Neutrophil (primary cell): ENCODE measurements around the gene ADORA3.
A peak's percentile ranks its signal among the peaks of the same experiment; 100 is the strongest.

ENCODE experiments used
- H3K27ac ChIP-seq: fragments of 200-600 bp; sonication (generic); 2 replicates; pipeline ENCODE4 v1.5.1; 2016; ENCODE audit warnings: mild to moderate bottlenecking, moderate library complexity
- H3K27me3 ChIP-seq: fragments of 200-600 bp; sonication (generic); 2 replicates; pipeline ENCODE4 v1.6.0; 2016; ENCODE audit warnings: mild to moderate bottlenecking
- H3K36me3 ChIP-seq: fragments of 200-600 bp; sonication (generic); 2 replicates; pipeline ENCODE4 v1.5.1; 2017
- H3K4me1 ChIP-seq, 2 experiments: fragments of 200-600 bp in 1 of 2; sonication (generic) in 1 of 2; 1 replicate in 1 of 2; 2 replicates in 1 of 2; pipeline versions ENCODE4 v1.5.1 to v1.6.1; 2013 to 2016; ENCODE audit warnings: low read depth in 1 of 2, low read length in 1 of 2, mild to moderate bottlenecking in 1 of 2, moderate library complexity in 1 of 2; ENCODE audit not compliant: control insufficient read depth in 1 of 2, insufficient read depth in 1 of 2
- H3K4me3 ChIP-seq, 2 experiments: fragments of 200-600 bp in 1 of 2; sonication (generic) in 1 of 2; 1 replicate in 1 of 2; 2 replicates in 1 of 2; pipeline ENCODE4 v1.5.1; 2013 to 2016; ENCODE audit warnings: low read depth in 1 of 2, low read length in 1 of 2, mild to moderate bottlenecking in 1 of 2, moderate library complexity in 1 of 2
- H3K9me3 ChIP-seq: fragments of 200-600 bp; sonication (generic); 2 replicates; pipeline ENCODE4 v1.5.1; 2016
- TF ChIP-seq, protein P1 (sequence below): fragments of 200-600 bp; sonication (generic); IDR thresholded peaks from 2 replicates; pipeline ENCODE4 v1.5.1; 2016; ENCODE audit warnings: antibody characterized with exemption

Gene ADORA3

GRCh38 chr1:111517469-111518225 lies 14.2 kb upstream of the ADORA3 start:
- Histone ChIP-seq H3K4me1 (peaks cover 21% of the 10 kb centered on the region in 2 experiments), H3K9me3 (no peaks in the 10 kb centered on the region), H3K4me3 (no peak overlapping the region), H3K27me3 (no peaks in the 10 kb centered on the region), H3K27ac (no peak overlapping the region), H3K36me3 (no peaks in the 10 kb centered on the region)
- TF ChIP-seq, protein P1, sequence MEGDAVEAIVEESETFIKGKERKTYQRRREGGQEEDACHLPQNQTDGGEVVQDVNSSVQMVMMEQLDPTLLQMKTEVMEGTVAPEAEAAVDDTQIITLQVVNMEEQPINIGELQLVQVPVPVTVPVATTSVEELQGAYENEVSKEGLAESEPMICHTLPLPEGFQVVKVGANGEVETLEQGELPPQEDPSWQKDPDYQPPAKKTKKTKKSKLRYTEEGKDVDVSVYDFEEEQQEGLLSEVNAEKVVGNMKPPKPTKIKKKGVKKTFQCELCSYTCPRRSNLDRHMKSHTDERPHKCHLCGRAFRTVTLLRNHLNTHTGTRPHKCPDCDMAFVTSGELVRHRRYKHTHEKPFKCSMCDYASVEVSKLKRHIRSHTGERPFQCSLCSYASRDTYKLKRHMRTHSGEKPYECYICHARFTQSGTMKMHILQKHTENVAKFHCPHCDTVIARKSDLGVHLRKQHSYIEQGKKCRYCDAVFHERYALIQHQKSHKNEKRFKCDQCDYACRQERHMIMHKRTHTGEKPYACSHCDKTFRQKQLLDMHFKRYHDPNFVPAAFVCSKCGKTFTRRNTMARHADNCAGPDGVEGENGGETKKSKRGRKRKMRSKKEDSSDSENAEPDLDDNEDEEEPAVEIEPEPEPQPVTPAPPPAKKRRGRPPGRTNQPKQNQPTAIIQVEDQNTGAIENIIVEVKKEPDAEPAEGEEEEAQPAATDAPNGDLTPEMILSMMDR = no peak

DNA sequence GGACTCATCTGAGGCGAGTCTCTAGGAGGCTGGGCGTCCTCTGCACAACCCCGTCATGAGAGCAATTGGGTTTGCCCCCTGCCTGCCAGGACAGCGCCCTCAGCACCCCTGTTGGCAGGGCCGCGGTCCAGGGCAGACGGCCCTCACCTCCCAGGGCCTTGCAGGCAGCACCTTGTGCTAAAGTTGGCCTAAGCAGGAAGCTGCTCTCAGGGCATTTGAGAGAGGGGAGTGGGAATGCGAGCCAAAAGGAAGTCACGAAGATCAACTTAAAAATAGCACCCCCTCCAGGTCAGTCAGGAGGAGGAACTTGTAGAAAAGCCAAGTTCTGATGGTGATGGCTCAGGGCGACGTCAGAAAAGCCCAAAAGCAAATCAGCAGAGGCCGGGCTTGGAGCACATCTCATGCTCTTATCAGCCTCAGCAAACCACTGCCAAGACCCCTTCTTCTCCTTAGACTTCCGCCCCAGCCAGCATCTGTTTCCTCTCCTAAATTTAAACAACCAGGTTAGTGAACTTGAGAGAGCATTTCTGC lies 12.6 kb upstream of the ADORA3 start:
- peaks cover 21% of the 10 kb centered on the region in 2 experiments for H3K4me1 ChIP-seq
- no peaks in the 10 kb centered on the region for H3K36me3 ChIP-seq
- H3K9me3 ChIP-seq = no peaks in the 10 kb centered on the region
- H3K4me3 ChIP-seq = peak overlapping the region; percentile 70 to 86
- TF ChIP-seq, protein P1 = peak; percentile 69
- peak overlapping the region; percentile 96 for H3K27ac ChIP-seq
- H3K27me3 ChIP-seq = no peaks in the 10 kb centered on the region

- H3K4me3 ChIP-seq = peak overlapping the region; percentile 70 to 86
- TF ChIP-seq, protein P1 = no peak
- H3K4me1 ChIP-seq = peaks cover 21% of the 10 kb centered on the region in 2 experiments
- no peaks in the 10 kb centered on the region for H3K9me3 ChIP-seq
- H3K27me3 ChIP-seq = no peaks in the 10 kb centered on the region
- H3K36me3 ChIP-seq = no peaks in the 10 kb centered on the region
- H3K27ac ChIP-seq = peak overlapping the region; percentile 96
These were observed 12.0 kb upstream of the ADORA3 start for GRCh38 chr1:111515291-111516004.

DNA sequence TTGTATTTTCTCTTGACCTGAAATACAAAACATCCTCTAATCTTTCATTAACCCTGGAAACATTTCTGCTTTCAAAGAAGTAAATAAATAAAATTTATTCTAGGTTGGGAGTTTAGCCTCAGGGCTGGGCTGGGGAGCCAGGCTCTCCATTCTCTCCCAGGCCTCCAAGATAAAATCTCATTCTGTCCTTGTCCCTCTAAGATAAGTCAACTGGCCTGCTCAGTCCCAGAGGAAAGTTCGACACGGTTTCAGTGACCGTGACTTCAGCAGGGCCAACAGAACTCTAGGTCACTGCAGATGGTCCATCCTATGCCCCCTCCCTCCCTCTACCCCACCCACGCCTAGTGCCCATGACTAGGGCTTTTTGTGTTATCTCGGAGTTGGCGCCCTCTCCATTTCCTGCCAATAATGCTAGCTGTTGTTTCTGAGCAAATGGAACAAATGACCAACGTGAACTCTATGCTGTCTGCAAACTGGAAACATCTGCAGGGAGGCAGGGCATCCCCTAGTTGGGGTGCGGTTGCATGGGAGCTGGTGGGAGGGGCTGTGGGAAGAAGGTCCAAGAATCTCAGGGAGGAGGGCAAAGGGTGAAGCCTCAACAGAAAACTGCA lies 10.1 kb upstream of the ADORA3 start:
- Histone ChIP-seq H3K4me3 (no peak overlapping the region), H3K36me3 (no peaks in the 10 kb centered on the region), H3K4me1 (peaks cover 35 to 37% of the 10 kb centered on the region in 2 experiments), H3K9me3 (no peaks in the 10 kb centered on the region), H3K27me3 (no peaks in the 10 kb centered on the region), H3K27ac (no peak overlapping the region)
- TF ChIP-seq, protein P1 = no peak

GRCh38 chr1:111512931-111513330 lies 9.5 kb upstream of the ADORA3 start:
- Histone ChIP-seq H3K4me3 (no peak overlapping the region), H3K36me3 (no peaks in the 10 kb centered on the region), H3K9me3 (no peaks in the 10 kb centered on the region), H3K27me3 (no peaks in the 10 kb centered on the region), H3K27ac (no peak overlapping the region), H3K4me1 (peaks cover 41 to 42% of the 10 kb centered on the region in 2 experiments)
- TF ChIP-seq, protein P1 = no peak
